Endometrial microvascular endothelial cells (primary cell): ENCODE data around the gene P2RY8. TPM values are rescaled to one million over a fixed set of nuclear protein-coding genes. Genes with fewer than 3 reads are reported as not detected.
"Not testable (repeated sequence)": the region's sequence is repeated elsewhere in the genome, so short reads cannot be mapped to it uniquely, and the experiment has no call there.

ENCODE experiments used
- in situ Hi-C: cut with HindIII; loops from 2 replicates; pipeline ENCODE4 v1.10.0; 2017; ENCODE audit warnings: low sequenced_read_pairs, low pct_unique_long_range_greater_than_20kb; ENCODE audit errors: inconsistent ontology term
- total RNA-seq: library from RNA; depleted of rRNA; stranded (reverse); fragments of >200 nt; gene quantifications from one replicate; pipeline ENCODE4 v1.2.3, GENCODE V29; 2015; ENCODE audit errors: inconsistent ontology term

P2RY8 gene, protein sequence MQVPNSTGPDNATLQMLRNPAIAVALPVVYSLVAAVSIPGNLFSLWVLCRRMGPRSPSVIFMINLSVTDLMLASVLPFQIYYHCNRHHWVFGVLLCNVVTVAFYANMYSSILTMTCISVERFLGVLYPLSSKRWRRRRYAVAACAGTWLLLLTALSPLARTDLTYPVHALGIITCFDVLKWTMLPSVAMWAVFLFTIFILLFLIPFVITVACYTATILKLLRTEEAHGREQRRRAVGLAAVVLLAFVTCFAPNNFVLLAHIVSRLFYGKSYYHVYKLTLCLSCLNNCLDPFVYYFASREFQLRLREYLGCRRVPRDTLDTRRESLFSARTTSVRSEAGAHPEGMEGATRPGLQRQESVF
- total RNA-seq, result not detected

DNA sequence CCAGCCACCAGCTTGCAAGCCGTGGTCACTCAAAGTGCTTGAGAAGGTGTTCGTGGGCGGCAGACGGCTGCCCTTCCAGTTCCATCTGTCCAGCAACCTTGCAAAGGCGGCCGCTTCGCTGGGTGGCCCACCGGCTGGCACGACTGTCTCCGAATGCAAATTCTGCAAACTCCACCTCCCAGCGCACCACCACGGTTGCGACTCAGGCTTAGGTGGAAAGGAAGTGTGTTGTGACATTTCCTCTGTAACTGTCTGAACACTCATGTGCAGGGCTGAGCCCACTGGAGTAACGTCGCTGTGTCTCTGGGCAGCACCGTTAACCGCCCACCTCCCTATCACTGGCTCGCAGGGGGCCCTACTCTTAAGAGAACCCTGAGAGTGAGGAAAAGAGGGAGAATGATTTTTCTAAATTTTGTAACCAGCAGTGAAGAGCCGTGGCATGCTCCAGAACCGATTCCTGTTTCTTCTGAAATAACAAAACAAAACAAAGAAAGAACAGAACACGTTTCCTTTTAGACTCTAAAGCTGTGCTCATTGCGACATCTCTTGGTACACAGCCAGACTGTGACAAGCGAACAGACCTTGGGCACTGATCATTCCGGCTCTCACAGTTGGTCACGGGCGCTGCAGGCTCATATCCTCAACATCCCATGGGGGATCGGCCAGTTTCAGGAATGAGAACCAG is at the start of gene P2RY8:
P2RY8 (minus strand) TSS at position 155 of the 685 bp plus-strand sequence. CDS start 70,627 bp downstream, outside the sequence.
- in situ Hi-C loops, result no loop called here

DNA sequence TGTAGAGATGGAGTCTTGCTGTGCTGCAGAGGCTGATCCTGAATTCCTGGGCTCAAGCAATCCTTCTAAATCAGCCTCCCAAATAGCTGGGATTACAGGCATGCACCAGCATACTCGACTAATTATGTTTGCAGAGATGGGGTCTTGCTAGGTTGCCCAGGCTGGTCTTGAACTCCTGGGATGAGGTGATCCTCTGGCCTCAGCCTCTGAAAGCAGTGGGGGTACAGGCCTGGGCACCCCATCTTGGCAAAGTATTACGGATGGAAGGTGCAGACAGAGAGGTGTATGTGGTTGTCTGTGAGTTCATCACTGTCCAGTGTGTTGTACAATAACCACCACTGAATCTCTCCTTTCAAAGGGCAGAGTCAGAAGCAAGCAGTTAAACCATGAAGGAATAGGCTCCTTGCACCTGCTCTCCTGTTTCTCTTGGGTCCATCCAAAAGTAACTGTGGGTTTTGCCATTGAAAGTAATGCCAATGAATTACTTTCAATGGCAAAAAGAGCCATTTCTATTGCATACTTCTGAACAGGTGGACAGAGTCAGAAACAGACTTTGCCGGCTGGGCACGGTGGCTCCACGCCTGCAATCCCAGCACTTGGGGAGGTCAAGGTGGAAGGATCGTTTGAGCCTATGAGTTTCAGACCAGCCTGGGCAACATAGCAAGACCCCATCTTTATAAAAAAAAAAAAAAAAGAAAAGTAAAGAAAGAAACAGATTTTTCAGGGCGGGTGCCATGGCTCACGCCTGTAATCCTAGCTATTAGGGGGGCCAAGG is 47.4 kb upstream of the P2RY8 start:
- in situ Hi-C loops, result no loop called here

DNA sequence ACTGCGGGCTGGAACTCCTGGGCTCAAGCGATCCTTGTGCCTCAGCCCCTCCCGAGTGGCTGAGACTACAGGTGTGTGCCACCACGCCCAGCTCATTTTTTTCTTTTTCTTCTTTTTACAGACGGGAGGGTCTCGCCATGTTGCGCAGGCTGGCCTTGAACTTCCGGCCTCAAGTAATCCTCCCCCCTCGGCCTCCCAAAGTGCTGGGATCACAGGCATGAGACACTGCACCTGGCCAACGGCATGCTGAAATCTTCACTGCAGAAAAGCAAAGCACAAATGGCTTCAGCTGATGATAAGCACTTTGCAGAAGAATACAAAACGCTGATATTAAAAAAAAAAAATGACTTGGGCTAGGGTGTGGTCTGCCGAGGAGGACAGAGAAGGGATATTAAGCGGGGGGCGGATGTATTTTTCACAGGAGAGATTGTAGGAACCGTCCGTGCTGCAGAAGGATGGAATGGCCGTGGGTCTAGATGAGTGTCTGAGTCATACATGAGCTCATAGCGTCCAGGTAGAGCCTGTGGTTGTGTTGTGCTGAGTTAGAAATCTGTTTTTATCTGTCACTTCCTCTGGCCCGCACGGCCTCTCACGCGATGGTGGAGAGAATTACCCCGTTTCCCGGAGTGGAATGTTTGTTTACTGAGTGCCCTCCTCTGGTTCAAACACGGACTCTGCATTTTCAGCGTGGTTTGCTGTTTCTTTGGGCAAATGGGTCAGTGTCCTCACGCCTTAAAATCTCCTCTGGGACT is 45.9 kb upstream of the P2RY8 start:
- in situ Hi-C loops, result no loop called here

DNA sequence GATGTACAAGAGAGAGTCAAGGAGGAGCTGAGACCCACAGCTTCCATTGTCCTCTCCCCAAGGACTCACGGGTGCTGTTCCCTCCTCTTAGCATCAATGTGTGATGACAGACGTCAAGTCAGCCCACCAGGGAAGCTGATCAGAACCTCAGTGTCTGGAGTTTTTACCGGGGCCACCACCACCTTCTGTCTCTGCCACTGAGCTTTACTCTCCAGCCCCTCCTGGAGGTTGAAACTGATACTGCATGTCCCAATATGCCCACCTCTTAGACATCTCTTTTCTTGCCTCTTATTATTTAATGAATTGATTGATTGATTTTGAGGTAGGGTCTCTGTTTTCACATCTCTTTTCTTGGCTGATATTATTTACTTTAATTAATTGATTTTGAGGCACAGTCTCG is 44.1 kb upstream of the P2RY8 start:
- in situ Hi-C loops, result no loop called here

DNA sequence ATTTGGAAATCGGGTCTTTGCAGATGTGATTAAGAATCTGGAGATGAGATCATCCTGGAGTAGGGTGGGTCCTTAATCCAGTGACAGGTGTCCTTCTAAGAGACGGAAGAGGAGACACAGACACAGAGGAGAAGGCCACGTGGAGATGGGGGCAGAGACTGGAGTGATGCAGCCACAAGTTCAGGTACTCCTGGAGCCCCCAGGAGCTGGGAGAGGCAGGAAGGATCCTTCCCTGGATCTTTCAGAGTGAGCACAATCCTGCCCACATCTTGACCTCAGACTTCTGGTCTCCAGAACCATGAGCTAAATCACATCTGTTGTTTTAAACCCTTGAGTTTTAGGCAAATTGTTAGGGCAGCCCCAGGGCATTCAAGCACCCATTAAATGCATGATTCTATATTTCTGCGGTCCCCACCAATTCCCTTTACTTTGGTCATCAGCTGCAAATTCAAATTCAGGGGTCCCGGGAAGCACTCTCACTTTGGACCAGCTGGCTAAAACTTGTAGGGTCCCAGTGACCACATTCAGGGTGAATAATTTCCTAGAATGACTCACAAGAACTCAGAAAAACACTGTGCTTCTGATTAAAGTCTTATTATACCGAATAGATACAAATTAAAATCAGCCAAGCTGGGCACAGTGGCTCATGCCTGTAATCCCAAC is 41.7 kb upstream of the P2RY8 start:
- in situ Hi-C loops, result no loop called here

DNA sequence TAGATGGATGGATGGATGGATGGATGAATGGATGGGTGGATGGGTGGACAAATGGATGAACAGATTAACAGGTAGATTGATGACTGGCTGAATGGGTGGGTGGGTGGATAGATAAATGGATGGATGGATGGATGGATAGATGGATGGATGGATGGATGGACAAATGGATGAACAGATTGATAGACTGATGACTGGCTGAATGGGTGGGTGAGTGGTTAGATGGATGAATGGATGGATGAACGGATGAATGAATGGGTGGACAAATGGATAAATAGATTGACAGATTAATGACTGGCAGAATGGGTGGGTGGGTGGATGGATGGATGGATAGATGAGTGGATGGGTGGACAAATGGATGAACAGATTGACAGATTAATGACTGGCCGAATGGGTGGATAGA is 40.9 kb upstream of the P2RY8 start:
- in situ Hi-C loops, result no loop called here

DNA sequence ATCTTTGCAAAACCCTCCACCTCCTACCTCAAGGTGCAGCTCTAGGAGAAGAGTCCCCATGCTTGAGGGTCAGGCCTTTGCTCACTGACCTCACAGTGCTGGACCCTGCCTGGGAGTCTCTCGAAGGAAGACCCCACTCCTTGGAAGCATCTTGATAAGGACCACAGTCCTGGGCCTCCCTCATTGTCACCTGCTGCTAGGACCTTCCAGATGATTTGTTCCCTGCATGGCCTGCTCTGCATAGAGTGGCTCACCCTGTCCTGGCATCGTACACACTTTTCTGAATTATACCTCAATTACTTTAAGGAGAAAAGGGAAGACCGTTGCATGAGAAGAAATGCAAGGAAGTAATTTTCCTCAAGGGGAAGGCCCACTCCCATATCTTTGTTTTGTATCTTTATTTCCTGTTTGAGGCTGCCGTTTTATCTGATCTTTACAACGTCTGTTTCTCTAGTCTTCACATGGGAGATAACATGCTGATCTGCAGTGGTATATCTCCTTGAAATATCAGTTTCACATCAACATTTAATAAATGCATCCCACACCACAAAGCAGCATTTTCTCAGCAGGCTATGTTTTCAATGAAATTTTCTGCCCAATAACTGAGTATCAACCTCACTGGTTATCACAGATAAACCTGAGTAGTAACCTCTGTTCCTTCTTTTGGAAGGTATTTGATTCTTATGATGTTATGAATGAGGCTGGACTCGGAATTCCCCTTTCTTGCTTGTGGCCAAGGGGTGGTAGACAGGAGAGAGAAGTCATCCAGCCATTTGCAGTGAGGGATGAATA is 39.4 kb upstream of the P2RY8 start:
- in situ Hi-C loops, result no loop called here

DNA sequence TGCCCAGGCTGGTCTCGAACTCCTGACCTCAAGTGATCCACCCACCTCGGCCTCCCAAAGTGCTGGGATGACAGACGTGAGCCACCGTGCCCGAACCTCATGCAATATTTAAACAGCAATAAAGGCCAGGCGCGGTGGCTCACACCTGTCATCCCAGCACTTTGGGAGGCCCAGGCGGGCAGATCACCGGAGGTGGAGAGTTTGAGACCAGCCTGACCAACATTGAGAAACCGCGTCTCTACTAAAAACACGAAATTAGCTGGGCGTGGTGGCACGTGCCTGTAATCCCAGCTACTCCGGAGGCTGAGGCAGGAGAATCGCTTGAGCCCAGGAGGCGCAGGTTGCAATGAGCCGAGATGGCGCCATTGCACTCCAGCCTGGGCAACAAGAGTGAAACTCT is 37.2 kb upstream of the P2RY8 start:
- in situ Hi-C loops, result not testable (repeated sequence)

DNA sequence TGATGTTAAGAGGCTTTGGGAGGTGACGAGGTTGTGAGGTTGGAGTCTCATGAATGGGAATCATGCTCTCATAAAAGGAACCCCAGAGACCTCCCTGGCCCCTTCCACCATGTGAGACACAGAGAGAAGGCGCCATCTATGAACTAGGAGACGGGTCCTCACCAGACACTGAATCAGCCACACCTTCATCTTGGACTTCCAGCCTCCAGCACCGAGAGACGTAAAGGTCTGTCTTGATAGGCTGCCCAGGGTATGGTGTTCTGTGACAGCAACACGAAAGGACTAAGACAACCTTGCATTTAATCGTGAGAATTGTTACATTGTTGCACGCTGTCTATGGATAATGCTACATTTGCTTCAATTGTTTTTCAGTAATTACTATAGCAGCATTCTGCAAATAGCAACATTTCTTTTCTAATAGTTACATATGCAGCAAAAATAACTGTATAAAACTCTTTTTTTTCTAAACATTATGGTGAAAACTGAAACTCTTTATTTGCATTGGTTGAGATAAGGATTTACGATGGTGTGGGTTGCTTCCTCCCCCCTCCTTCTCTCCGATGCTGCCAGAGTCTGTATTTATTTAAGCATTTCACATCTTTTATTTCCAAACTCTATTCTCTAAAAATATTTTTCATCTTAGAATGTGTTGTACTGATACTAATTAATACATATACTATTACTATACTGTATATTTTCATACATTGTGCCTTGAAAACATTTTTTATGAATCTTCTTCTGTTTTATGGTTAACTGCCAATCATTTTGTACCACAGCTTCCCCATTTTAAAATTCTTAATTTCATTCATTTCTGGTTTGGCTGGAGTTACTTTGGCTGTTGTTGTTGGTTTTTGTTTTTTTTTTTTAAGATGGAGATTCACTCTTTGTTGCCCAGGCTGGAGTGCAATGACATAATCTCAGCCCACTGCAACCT is 28.0 kb upstream of the P2RY8 start:
- in situ Hi-C loops, result no loop called here

DNA sequence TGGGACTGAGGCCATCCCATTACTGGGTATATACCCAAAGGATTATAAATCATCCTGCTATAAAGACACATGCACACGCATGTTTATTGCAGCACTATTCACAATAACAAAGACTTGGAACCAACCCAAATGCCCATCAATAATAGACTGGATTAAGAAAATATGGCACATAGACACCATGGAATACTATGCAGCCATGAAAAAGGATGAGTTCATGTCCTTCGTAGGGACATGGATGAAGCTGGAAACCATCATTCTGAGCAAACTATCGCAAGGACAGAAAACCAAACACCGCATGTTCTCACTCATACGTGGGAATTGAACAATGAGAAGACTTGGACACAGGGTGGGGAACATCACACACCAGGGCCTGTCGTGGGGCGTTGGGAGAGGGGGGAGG is 27.1 kb upstream of the P2RY8 start:
- in situ Hi-C loops, result not testable (repeated sequence)

DNA sequence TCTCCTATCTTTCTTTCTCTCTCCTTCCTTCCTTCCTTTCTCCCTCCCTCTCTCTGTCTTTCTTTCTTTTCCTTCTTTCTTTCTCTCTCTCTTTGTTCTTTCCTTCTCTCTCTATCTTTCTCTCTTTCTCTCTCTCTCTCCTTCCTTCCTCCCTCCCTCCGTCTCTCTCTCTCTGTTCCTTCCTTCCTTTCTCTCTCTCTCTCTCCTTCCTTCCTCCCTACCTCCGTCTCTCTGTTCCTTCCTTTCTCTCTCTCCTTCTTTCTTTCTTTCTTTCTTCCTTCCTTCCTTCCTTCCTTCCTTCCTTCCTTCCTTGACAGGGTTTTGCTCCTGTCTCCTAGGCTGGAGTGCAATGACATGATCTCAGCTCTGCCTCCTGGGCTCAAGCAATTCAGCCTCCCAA is 24.2 kb upstream of the P2RY8 start:
- in situ Hi-C loops, result no loop called here

DNA sequence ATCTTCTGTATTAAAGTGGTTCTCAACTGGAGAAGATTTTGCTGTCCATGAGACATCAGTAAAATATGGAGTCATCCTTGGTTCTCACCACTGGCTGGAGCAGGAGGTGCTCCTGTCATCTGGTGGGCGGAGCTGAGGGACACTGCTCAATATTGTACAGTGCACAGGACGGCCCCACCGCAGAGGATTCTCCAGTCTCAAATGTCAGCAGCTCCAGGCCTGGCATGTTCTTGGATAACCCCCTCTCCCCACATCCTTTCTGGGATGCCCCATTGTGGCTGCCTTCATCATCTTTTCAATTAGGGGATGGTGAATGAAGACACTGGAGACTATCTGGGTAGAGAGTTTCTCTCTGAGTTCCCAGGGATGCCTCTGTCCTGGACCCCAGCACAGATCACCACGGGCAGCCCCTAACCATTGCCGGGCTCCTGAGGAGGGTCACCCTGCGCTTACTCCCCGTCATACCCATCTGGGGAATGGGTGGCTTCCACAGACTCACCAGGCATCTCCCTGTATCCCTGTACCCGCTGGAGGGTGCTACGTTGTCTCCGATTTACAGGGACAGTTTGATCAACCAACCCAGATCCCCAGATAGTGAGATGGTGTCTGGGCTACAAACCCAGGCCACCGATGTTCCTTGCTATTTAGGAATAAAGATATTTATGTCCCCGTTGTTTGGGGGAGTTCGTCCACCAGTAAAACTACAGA is 21.9 kb upstream of the P2RY8 start:
- in situ Hi-C loops, result no loop called here

DNA sequence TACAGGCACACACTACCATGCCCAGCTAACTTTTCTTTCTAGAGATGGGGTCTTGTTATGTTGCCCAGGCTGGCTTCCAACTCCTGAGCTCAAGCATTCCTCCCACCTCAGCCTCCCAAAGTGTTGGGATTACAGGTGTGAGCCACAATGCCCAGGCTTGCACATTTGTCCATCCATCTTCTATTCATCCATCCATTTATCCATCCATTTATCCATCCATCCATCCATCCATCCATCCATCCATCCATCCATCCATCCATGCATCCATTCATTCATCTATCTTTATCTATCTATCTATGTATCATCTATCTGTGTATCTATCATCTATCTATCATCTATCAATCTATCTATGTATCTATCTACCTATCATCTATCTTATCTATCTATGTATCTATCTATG is 20.5 kb upstream of the P2RY8 start:
- in situ Hi-C loops, result not testable (repeated sequence)

DNA sequence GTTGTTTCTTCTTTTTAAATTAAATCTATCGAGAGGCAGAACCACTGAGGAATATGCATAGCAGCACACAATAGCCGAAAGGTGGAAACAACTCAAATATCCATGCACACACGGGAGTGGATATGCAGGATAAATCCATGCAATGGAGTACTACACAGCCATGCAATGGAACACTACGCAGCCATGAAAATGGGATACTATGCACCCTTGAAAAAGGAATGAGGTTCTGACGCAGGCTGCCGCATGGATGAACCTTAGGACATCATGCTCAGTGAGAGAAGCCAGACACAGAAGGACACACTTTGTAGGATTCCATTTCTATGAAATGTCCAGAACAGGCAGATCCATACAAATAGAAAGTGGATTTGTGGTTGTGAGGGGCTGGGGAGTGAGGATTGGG is 18.4 kb upstream of the P2RY8 start:
- in situ Hi-C loops, result no loop called here

DNA sequence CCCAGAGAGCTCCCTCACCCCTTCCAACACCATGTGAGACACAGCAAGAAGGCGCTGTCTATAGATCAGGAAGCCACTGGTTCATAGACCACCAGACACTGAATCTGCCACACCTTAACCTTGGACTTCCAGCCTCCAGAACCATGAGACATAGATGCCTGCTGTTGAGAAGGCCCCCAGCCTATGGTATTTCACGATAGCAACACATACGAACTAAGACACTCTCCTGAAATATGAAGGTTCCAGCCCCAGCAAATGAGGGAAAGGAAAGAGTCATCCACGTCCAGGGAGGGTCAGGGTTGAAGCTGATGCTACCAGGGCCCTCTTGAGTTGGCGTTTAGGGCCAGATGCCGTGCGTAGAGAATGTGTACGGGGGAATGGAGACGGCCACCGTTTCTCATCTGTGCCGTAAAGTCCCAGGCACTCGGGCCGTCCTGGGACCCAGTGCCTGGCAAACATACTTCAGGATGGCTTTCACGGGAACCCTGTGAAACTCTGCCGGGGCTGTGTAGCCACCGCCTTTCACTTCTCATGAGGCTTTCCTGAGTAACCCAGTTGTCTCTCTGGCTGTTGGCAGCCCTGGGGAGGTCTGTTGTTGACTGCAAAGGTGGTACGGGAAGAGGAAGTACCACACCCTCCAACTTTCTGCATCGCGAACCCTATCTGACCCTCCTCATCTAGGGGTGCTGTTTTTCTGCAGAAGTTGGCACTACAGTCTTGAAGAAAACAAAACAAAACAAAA is 17.7 kb upstream of the P2RY8 start:
- in situ Hi-C loops, result no loop called here
